ENCODE measurements around the gene CSNK1E.
A peak's percentile ranks its signal among the peaks of the same experiment; 100 is the strongest.
"Not testable (repeated sequence)": the region's sequence is repeated elsewhere in the genome, so short reads cannot be mapped to it uniquely, and the experiment has no call there.

CSNK1E gene

DNA sequence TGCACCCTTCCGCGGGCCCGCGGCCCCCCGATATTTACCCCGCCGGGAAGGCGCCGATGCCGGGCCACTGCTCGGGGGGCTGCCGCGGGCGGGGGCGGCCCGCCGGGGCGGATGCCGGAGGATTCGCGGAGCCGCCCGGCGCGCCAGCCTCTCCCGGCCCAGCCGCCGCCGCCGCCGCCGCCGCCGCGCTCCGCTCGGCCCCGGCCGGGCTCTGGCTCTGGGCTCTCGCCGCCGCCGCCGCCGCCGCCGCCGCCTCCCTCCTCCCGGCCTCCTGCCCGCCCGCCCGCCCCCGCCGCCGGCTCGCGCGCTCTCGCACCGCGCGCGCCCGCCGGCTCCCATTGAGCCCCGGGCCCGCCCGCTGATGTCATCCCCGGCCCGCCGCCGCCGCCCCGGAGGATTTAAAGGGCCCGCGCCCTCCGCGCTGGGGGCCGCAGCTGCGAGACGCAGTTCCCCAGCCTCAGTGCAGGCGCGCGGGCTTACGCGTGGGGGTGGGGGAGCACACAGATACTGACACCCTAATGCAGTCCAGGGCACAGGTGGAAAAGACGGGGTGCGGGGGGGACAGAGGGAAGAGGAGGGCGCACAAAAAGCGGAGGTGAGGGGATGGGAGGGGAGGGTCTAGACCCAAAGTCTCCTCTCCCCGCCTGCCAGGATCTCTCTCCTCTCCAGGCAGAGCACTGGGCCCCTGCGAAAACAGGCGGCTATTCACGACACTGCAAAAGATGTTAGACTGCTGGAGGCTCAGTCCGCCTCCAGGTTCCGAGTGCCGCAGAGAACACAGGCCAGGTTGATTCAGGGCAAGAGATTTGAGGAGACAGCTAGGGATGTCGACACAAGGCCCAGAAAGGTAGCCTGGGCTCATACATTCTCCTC lies at the start of gene CSNK1E:
Gene CSNK1E (minus strand): TSS at position 312 of the 873 bp plus-strand sequence. CDS start 3,276 bp downstream, outside the sequence.
- DNase-seq: peak; percentile 71

DNA sequence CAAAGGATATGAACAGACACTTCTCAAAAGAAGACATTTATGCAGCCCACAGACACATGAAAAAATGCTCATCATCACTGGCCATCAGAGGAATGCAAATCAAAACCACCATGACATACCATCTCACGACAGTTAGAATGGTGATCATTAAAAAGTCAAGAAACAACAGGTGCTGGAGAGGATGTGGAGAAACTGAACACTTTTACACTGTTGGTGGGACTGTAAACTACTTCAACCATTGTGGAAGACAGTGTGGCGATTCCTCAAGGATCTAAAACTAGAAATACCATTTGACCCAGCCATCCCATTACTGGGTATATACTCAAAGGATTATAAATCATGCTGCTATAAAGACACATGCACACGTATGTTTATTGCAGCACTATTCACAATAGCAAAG lies 48.6 kb upstream of the CSNK1E start:
- DNase-seq: not testable (repeated sequence)

DNA sequence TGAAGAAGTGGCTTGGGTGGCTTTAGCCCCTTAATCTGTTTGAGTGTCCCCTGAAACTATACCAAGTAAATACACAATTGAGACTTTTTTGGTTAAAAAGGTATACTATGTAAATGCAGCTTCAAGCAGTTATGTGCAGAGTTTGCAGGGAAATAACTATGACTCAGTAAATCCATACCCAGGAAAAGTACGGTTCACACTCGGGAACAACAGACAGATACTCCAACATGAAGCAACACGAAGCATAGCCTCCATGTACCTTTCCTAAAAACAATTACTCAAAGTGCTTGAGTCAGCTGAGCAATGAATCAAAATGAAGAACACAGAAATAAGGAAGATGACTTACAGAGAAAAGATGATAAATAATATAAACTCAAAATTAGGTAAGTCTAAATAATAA lies 47.9 kb upstream of the CSNK1E start:
- not testable (repeated sequence) for DNase-seq

DNA sequence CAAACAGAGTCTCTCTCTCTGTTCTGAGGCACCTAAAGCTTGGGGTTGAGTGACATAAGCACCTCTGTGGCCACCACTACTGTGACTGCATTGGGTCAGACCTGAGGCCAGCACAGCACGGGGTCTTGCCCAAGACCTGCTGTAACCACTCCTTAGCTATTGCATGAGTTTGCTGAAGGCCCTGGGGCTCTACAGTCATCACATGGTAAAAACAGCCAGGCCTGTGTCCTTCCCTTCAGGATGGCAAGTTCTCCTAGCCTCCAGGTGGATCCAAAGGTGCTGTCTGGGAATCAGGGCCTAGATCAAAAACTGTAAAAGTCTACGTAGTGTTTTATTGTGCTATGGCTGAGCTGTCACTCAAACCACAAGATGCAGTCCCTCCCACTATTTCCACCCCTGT lies 43.3 kb upstream of the CSNK1E start:
- not testable (repeated sequence) for DNase-seq

DNA sequence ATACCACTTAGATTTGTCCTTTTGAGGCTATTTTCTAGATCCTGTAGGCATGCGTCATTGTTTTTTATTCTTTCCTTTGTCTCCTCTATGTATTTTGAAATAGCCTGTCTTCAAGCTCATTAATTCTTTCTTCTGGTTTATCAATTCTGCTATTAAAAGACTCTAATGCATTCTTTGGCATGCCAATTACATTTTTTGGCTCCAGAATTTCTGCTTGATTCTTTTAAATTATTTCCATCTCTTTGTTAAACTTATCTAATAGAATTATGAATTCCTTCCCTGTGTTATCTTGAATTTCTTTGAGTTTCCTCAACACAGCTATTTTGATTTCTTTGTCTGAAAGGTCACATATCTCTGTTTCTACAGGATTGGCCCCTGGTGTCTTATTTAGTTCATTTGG lies 42.6 kb upstream of the CSNK1E start:
- not testable (repeated sequence) for DNase-seq

DNA sequence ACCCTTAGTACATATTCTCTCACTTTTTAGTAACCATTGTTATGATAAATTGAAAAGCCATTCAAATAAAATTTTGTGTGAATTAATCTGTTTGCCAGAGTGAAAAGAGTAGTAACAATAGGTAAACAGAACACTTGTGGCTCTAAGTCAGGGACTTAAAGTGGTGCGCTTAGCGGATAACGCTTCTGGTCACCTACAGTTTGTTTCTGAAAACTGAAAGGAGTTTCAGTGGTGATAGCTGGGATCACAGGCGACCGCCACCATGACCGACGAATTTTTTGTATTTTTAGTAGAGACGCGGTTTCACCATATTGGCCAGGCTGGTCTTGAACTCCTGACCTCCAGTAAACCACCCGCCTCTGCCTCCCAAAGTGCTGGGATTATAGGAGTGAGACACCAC lies 40.7 kb upstream of the CSNK1E start:
- DNase-seq: not testable (repeated sequence)

DNA sequence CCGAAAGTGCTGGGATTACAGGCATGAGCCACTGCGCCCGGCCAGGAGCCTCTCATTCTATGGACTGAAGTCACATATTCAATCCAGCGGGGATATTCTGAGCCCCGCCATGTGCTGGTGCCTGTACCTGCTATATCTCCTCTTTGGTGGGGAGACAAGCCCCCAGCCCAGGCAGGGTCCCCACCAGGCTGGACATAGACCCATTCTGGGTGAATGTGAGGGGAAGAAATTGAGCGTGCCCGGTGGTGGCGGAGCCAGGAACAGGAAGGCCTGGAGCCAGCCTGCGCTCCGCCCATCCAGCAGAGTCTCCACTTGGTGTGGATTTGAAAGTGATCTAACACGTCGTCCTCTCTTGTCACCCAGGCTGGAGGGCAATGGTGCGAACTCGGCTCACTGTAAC lies 38.0 kb upstream of the CSNK1E start:
- no peak for DNase-seq

DNA sequence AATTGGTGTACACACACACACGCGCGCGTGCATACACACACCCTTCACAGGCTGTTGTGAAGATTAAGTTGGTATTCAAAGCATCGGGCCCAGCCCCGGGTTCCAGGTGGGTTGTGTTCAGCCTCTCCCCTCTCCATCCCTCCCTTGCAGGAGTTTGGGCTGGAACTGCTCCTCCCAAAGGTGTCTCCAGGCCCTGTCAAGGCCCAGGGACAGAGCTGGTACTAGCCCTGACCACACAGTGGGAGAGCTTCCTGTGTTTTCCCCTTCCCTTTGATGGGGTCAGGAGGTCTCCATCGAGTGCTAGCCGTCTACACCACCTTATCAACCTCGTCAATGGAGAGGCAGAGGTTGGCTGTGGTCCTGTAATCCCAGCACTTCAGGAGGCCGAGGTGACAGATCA lies 36.5 kb upstream of the CSNK1E start:
- DNase-seq: no peak

DNA sequence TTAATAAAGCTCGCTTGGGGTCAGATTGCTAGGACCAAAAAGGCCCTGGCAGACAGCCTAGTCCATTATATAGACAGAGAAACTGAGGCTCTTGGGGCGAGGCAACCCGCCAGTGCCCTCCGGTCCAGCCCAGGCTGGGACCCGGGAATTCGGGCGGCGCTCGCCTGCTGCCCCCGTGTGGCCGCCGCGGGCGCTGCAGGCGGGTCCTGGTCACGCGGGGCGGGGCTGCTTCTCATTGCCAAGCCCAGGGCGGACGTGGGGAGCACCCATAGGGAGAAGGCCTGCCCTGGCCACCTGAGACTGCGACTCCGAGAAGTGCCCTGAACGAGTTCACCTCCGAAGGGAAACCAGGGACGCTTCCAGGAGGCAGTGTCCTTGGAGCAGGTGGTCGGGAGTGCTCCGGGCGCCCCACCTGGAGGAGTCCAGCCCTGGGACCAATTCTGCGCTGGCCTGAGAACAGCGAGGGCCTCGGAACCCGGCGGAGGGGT lies 36.0 kb upstream of the CSNK1E start:
- DNase-seq: peak; percentile 92

DNA sequence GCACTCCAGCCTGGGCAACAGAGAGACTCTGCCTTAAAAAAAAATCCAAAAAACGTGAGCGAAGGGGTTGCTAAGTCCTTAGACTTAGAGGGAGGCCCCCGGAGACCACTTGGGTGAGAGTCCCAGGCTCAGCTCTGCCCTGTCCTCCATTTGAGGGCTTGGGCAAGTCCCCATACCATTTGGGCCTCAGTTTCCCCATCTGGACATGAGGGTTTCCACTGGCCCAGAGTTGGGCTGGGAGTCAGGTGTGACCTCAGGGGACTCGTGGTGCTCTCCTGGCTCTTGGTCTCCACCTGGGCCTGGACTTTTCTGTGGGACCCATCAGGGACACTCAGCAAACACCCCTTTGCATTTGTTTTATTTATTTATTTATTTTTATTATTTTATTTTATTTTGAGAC lies 35.2 kb upstream of the CSNK1E start:
- DNase-seq: no peak

DNA sequence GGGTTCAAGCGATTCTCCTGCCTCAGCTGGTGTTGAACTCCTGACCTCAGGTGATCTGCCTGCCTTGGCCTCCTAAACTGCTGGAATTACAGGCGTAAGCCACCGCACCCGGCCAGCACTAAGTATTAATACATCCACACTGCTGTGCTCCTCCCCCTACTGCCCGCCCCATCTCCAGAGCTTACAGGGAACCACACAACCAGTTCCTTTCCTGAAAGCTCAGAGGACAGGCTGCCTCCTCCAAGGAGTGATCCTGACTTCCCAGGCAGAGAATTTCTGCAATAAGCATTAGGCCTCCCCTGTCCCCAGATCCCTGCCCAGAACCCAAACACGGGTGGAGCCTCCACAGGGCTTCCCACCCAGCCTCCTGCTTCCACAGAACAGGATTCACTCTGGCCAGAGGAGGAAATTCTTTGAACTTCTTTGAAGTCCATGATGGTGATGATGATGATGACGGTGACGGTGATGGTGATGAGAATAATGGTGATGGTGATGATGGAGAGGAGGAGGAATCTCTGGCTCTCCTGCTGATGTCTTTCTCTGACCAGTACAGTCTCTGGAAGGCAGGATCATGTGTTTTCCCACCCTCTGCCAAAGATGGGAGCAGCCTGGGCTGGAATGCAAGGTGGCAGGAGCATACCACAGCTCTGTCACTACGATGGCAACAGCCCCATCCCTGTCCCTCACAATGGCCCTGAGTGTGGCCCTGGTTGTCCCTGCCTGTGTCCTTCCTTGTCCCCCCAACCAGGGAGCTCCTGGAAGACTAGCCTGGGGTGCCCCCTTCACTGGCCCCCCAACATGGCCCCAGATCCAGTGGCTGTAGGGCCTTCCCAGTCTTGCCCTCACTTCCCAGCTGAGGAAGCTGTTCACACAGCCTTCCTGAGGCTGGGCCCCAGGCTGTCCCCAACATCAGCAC lies 33.5 kb upstream of the CSNK1E start:
- peak; percentile 1 for DNase-seq

DNA sequence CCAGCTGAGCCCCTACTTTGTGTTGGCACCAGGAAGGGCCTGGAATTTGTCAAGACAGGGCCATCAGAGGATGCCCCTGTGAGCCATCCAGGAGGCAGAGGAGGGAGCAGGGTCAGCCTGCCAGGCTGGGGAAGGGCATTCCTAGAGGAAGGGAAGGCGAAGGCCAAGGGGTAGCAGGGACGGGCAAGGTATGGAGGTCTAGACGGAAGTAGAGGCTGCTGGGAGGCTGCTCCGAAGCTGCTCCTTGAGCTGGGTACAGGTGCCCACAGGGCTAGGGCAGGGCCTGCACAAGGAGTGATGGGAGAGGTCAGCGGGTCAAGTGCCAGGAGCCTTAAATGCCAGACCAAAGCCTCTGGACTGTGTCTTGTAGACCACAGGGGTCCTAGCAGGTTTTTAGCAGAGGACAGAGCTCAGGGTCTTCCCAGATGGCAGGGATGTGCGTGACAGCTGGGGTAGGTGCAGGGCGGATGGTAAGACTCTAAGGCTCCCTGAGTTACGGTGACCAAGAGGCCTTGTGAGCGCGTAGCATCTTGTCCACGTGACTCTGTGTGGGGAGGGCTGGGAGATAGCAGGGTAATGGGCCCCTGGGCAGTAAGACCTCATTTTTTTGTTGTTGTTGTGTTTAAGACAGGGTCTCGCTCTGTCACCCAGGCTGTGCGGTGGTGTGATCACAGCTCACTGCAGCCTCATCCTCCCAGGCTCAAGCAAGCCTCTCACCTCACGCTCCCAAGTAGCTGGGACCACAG lies 31.7 kb upstream of the CSNK1E start:
- DNase-seq: peak; percentile 3

DNA sequence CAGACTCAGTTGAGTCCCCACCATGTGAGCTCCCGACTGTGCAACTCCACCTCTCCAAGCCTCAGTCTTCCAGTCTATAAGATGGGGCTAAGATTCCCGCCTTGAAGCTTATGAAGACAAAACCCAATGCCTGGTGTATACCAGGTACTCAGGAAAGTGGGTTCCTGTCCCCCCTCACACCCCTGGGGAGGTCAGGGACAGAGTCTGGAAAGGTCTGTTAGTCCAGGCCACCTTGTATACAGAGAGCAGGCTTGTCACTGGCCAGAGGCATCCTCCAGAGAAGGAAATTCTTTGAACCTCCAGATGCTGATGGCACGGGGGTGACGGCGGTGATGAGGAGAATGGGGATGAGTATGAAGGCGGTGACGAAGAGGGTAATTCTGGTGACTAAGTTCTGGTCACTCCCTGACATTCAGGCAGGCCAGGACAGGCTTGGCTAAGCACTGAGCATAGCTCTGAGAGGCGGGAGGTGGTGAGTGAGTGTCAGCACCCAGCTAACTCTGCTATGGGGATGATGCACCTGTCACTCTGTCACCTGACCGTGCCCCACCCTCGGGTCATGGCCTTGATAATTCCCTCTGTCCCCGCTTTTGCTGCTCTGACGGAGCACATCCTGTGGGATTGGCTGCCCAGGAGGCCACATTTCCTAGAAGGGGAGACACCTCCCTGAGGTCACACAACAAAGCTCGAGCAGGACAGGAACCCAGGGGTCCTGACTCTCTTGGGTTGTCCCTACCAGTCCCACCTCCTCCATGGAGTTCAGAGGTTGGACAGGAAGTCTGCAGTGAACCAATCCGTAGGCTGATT lies 30.9 kb upstream of the CSNK1E start:
- no peak for DNase-seq

DNA sequence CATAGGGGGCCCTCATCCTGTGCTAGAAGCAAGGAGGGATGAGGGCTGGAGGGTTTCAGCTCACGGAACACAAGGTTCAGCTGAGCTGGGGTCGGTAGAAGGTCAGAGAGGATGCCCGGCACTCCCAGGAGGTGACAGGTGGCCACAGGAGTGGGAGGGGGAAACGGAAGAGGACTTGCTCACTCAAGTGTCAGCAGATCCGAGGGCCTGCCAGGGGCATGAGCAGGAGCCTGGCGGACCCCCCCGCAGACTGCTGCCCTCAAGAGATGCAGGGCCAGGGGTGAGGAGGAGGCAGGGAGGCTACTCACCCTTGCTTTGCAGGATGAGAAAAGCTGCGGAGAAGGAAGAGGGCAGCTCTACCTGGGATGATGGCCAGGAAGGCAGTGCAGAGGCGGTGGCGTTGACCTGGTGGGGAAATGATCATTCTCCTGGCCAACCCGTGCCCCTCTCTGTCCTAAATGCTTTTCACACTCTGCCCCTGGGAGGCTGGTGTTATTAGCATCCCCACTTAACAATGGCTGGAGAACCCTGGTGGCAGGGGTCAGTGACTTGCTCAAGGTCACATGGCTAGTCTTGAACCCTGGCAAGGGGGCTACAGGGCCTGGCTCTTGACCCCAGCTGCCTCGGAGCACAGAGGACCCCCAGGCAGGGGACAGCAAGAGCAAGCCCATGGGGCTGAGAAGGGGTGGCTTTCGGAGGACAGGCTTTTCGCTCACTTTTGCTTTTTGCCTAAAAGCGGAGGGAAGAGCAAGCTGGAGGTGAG lies 30.1 kb upstream of the CSNK1E start:
- peak; percentile 37 for DNase-seq

DNA sequence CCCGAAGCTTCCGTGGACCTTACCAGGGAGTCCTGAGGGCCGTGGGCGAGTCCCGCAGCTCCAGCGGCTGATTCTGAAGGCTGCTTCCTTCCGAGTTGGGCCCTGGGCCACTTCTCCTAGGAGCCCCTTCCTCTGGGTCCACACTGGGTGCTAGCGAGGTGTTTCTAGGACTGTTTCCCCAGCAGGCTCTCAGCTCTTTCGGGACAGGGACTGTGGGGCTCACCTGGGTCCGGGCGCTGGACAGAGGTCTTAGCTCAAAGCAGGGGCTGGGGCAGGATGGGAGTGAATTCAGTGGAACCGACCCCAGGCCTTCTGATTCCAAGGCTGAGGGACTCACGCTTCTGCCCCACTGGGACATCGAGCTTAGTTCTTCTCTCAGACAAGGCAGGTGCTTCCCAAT lies 29.3 kb upstream of the CSNK1E start:
- DNase-seq: no peak

DNA sequence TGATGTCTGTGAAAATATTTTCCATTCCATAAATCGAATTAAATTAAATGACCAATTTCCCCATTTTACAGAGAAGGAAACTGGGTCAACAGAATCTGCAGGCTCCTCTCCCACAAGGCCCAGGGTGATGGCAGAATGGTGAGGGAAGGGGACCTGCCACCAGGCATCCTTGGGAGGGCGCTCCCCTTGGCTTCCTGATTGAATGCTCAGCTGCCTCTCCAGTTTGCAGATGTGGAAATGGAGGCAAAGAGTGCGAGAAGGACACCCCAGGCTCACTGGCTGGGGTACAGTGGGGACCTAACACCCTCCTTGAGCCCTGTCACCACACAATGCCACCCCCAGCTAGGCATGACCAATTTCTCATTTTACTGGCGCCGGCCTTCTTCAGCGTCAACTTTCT lies 28.5 kb upstream of the CSNK1E start:
- DNase-seq: peak; percentile 1

DNA sequence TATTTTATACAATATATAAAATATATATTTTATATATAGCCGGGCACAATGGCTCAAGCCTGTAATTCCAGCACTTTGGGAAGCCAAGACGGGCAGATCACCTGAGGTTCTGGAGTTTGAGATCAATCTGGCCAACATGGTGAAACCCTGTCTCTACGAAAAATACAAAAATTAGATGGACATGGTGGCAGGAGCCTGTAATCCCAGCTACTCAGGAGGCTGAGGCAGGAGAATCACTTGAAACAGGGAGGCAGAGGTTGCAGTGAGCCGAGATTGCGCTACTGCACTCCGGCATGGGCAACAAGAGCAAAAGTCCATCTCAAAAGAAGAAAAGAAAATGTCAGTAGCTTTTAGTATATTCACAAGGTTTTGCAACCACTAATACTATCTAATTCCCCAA lies 22.7 kb upstream of the CSNK1E start:
- DNase-seq: not testable (repeated sequence)

DNA sequence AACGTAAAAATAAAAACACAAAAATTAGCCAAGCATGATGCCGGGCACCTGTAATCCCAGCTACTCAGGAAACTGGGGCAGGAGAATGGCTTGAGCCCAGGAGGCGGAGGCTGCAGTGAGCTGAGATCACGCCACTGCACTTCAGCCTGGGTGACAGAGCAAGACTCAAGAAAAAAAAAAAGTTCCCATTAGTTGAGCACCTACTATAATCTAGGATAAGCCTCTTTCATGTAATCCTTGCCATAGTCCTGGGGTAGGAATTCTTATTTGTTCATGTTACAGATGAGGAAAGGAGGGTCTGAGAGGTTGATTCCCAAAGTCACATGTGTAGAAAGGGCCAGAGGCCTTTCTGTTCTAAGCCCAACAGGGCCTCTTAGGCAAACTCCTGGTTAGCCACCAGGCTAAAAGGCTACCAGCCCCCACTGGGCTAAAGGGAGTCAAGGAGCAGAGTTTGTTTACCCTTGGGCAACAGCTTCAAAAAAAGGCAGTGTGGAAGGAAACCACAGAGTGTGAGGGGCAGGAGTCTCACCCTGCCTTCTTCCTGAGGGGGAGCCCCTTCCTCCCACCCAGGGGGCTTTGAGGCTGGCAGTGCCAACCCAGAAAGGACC lies 21.6 kb upstream of the CSNK1E start:
- no peak for DNase-seq

DNA sequence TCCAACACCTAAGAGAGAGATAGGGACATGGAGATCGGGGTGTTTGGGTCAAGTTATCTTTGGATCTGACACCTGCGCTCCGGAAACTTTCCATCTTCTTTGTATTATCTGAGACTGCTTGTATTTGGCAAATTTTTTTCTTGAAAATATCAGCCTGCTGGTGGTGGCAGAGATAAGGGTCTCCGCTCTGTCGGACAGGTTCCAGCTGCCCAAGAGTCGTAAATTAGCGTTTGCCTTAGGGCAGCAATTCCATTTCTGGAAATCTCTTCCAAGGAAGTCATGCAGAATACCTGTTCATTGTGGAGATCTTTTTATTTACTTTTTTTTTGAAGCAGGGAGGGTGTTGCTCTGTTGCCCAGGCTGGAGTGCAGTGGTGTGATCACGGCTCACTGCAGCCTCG lies 19.5 kb upstream of the CSNK1E start:
- DNase-seq: no peak

DNA sequence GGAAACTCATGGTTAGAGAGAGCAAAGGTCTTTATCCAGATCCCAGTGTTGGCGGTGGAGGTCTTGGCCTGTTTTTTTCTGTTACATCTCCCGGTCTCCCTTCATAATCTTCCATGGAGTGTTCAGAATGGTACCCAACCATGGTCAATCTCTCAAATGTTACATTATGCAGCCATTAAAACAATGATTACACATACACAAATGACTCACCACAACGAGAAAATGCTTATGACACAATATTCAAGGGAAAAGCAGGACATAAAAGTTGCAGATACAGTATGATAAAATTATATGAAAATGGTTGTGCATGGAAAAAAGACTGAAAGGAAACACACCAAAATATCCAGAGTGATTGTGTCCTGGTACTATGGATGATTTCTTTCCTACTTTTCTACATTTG lies 17.8 kb upstream of the CSNK1E start:
- no peak for DNase-seq

DNA sequence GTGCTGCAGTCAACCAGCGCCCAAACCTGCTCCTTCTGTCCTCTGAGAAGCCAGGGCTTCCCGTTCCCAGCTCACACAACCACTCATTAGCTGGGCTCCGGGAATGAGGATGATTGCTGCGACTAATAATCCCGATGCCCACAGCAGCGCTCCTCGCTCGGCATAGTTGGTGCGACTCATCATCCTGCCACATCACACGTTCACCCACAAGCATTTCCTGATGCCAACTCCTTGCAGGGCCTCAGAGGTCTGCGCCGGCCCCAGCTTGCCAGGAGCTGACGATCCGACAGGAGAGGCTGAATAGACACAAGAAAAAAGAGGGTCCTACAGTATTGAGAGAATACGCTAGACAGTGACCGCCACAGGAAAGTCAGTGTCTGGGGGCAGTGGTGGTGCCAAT lies 10.6 kb upstream of the CSNK1E start:
- DNase-seq: no peak
